ENCODE data around the gene PEPD. TPM values are rescaled to one million over a fixed set of nuclear protein-coding genes. Genes with fewer than 3 reads are reported as not detected.
A peak's percentile ranks its signal among the peaks of the same experiment; 100 is the strongest.

Gene PEPD
- total RNA-seq, 1 experiment from 2014 or later = 40.5 TPM

DNA sequence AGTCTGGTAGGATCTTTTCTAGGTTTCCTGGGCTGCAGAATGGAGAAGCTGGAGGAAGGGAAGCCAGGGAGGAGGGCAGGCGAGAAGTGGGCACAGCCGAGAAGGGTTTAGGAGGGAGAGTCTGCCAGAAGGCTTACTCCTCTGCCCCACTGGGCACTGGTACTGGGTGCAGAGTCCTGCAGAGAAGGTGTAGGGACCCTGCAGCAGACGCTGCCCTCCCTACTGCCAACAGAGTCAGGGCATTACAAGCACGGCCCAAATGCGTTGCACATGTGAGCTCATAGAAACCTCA is 726 bp upstream of the PEPD start:
- Histone ChIP-seq H3K79me2 (ENCODE audit: insufficient read depth, low read length) (peaks cover 7% of the 10 kb centered on the region; the same call in 1 of the 2 replicates), H3K27me3 (ENCODE audit: insufficient read depth, low read length) (peaks cover 4% of the 10 kb centered on the region; the same call in 1 of the 2 replicates), H4K20me1 (ENCODE audit: insufficient read depth) (no peaks in the 10 kb centered on the region), H3K9me2 (ENCODE audit: insufficient read depth) (no peaks in the 10 kb centered on the region), H3K9ac (ENCODE audit: low read length) (peak overlapping the region; percentile 62), H3K4me1 (ENCODE audit: control insufficient read depth in 1 of 2, insufficient read depth in 2 of 2, low read length in 2 of 2) (peaks cover 7 to 18% of the 10 kb centered on the region in 2 experiments; a peak in 3 of 4 replicates), H3K27ac (ENCODE audit: low read depth, low read length) (peak overlapping the region; percentile 25; the same call in 1 of the 2 replicates), H2AFZ (ENCODE audit: low read depth, low read length, poor library complexity, severe bottlenecking) (peak overlapping the region; percentile 61), H3K4me2 (ENCODE audit: low read length) (peak overlapping the region; percentile 87), H3K9me3 (ENCODE audit: control insufficient read depth in 1 of 2, insufficient read depth in 1 of 2, low read depth in 1 of 2, low read length in 2 of 2) (no peaks in the 10 kb centered on the region), H3K4me3 (replicated peaks in 1 of 2; ENCODE audit: low read depth in 1 of 2, low read length in 2 of 2) (peak overlapping the region; percentile 66 to 89), H3K36me3 (ENCODE audit: control insufficient read depth in 1 of 2, insufficient read depth in 2 of 2, low read length in 2 of 2) (no peaks in the 10 kb centered on the region)
- ChIA-PET CTCF (no interaction called here), POLR2A (no interaction called here), RAD21 (ENCODE audit: low non-redundant PET in 1 of 2, low total read pairs in 2 of 2, uncharacterized antibody in 2 of 2, unreplicated experiment in 2 of 2) (no interaction called here)
- ATAC-seq (no peak; the same call in 1 of the 2 replicates), DNase-seq (ENCODE audit: low read depth, low spot score) (no peak)
- no TSS peak for BruUV-seq (replicated peaks)
- intact Hi-C loops (cut with micrococcal nuclease) = no loop called here
- TF ChIP-seq, protein P1, sequence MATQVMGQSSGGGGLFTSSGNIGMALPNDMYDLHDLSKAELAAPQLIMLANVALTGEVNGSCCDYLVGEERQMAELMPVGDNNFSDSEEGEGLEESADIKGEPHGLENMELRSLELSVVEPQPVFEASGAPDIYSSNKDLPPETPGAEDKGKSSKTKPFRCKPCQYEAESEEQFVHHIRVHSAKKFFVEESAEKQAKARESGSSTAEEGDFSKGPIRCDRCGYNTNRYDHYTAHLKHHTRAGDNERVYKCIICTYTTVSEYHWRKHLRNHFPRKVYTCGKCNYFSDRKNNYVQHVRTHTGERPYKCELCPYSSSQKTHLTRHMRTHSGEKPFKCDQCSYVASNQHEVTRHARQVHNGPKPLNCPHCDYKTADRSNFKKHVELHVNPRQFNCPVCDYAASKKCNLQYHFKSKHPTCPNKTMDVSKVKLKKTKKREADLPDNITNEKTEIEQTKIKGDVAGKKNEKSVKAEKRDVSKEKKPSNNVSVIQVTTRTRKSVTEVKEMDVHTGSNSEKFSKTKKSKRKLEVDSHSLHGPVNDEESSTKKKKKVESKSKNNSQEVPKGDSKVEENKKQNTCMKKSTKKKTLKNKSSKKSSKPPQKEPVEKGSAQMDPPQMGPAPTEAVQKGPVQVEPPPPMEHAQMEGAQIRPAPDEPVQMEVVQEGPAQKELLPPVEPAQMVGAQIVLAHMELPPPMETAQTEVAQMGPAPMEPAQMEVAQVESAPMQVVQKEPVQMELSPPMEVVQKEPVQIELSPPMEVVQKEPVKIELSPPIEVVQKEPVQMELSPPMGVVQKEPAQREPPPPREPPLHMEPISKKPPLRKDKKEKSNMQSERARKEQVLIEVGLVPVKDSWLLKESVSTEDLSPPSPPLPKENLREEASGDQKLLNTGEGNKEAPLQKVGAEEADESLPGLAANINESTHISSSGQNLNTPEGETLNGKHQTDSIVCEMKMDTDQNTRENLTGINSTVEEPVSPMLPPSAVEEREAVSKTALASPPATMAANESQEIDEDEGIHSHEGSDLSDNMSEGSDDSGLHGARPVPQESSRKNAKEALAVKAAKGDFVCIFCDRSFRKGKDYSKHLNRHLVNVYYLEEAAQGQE (IDR thresholded peaks at IDR 0.05; ENCODE audit: low read depth) = no peak
- no peak for TF ChIP-seq EZH2phosphoT487 (IDR thresholded peaks at IDR 0.05; ENCODE audit: borderline replicate concordance)
- TF ChIP-seq YY1 (IDR thresholded peaks at IDR 0.05; ENCODE audit: extremely low read depth, insufficient replicate concordance, low read depth, low read length) = no peak
- no peak for TF ChIP-seq JUND (IDR thresholded peaks at IDR 0.05)
- TF ChIP-seq FOSL1 (IDR thresholded peaks at IDR 0.05; ENCODE audit: low read depth) = no peak
- no peak for TF ChIP-seq SIN3A (IDR thresholded peaks at IDR 0.05; ENCODE audit: low read depth)
- TF ChIP-seq SRF (IDR thresholded peaks at IDR 0.05; ENCODE audit: low read depth) = no peak
- no peak for TF ChIP-seq POLR2A (IDR thresholded peaks at IDR 0.05; ENCODE audit: borderline replicate concordance, extremely low read depth, insufficient read depth, insufficient read length)
- no peak for TF ChIP-seq EGR1 (IDR thresholded peaks at IDR 0.05; ENCODE audit: low read depth)
- TF ChIP-seq TCF7L2 (IDR thresholded peaks at IDR 0.05; ENCODE audit: borderline replicate concordance, extremely low read depth, insufficient read depth, insufficient read length) = no peak
- no peak for TF ChIP-seq ZBTB33 (IDR thresholded peaks at IDR 0.05; ENCODE audit: extremely low read depth, insufficient replicate concordance, low read length)
- TF ChIP-seq, protein P2, sequence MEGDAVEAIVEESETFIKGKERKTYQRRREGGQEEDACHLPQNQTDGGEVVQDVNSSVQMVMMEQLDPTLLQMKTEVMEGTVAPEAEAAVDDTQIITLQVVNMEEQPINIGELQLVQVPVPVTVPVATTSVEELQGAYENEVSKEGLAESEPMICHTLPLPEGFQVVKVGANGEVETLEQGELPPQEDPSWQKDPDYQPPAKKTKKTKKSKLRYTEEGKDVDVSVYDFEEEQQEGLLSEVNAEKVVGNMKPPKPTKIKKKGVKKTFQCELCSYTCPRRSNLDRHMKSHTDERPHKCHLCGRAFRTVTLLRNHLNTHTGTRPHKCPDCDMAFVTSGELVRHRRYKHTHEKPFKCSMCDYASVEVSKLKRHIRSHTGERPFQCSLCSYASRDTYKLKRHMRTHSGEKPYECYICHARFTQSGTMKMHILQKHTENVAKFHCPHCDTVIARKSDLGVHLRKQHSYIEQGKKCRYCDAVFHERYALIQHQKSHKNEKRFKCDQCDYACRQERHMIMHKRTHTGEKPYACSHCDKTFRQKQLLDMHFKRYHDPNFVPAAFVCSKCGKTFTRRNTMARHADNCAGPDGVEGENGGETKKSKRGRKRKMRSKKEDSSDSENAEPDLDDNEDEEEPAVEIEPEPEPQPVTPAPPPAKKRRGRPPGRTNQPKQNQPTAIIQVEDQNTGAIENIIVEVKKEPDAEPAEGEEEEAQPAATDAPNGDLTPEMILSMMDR (IDR thresholded peaks at IDR 0.05 in 2 of 3, conservative IDR thresholded peaks at IDR 0.05 in 1 of 3; ENCODE audit: borderline replicate concordance in 1 of 3, insufficient read depth in 1 of 3, low read depth in 2 of 3, low read length in 2 of 3) = no peak
- no peak for TF ChIP-seq ZNF274 (IDR thresholded peaks at IDR 0.05; ENCODE audit: low read depth, low read length)
- TF ChIP-seq ZFX (IDR thresholded peaks at IDR 0.05) = no peak
- TF ChIP-seq CEBPB (IDR thresholded peaks at IDR 0.05; ENCODE audit: low read depth) = no peak
- TF ChIP-seq MAX (IDR thresholded peaks at IDR 0.05) = no peak

Measured in HCT116 (cell line).